GM12875 (cell line): ENCODE measurements around the gene HADHB.

Source experiments
- H3K4me3 ChIP-seq: one replicate; pipeline ENCODE4 v1.5.1; 2011; ENCODE audit warnings: low read depth, low read length, control low read depth
- TF ChIP-seq, protein P1 (sequence below): IDR thresholded peaks from 2 replicates; pipeline ENCODE4 v1.5.1; 2011; ENCODE audit warnings: low read depth, mild to moderate bottlenecking, control low read depth, inconsistent platforms, low read length, moderate library complexity, borderline replicate concordance; ENCODE audit not compliant: insufficient read depth

HADHB gene

DNA sequence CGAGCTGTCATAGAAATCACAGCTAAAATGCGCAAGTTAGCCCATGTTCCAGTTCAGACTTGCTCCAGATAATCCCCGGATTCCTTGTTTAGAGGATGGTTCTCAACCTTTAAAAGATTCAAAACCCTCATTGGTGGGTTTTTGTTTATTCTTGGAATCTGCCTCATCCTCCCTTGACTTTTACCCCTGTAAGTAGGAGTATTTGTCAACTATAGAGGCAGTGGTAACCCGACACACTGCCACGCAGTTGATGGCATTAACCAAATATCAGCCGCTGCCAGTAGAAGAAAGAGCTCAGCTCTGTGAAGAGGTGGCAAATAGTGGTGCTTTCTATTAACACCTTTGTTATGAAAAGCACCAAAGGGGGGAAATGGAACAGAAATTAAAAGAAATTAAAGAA lies 60.8 kb downstream of the HADHB start:
- no peak overlapping the region for H3K4me3 ChIP-seq
- TF ChIP-seq, protein P1, sequence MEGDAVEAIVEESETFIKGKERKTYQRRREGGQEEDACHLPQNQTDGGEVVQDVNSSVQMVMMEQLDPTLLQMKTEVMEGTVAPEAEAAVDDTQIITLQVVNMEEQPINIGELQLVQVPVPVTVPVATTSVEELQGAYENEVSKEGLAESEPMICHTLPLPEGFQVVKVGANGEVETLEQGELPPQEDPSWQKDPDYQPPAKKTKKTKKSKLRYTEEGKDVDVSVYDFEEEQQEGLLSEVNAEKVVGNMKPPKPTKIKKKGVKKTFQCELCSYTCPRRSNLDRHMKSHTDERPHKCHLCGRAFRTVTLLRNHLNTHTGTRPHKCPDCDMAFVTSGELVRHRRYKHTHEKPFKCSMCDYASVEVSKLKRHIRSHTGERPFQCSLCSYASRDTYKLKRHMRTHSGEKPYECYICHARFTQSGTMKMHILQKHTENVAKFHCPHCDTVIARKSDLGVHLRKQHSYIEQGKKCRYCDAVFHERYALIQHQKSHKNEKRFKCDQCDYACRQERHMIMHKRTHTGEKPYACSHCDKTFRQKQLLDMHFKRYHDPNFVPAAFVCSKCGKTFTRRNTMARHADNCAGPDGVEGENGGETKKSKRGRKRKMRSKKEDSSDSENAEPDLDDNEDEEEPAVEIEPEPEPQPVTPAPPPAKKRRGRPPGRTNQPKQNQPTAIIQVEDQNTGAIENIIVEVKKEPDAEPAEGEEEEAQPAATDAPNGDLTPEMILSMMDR, result no peak

DNA sequence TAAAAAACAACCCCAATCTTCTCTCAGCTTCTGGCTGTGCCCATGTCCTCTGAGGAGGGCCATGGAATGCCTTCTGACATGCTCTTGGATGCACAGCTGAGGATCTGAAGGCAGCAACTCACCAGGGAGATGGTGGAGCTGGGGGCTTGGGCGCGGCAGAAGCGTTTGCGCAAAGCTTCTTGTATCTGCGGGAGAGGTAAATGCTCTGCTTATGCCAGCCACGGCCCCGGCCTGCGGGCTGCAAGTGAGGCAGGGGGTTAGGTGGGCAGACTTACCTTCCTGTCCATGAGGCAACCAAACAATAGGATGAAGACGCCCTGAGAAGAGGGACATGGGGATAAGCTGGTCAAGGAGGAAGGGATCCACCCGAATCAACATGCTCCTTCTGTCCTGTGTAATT lies 65.2 kb downstream of the HADHB start:
- H3K4me3 ChIP-seq, result no peak overlapping the region
- TF ChIP-seq, protein P1, result no peak

DNA sequence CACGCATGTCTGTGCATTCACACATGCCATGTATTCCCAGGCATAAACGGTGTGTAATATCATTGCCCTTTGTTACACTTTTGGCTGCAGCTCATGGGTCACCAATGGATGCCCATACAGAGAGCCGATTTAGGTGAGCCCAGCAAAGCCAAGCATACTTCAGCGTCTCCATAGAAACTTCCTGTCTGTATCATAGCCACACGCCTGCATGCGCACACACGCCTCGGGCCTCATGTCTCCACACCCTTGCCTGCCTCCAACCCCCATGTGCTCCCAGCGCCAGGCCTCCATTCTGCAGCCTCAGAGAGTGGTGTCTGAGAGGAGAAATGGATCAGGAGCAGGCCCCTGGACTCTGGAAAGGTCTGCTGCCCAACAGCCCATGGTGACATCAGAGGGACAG lies 67.7 kb downstream of the HADHB start:
- TF ChIP-seq, protein P1, result no peak

DNA sequence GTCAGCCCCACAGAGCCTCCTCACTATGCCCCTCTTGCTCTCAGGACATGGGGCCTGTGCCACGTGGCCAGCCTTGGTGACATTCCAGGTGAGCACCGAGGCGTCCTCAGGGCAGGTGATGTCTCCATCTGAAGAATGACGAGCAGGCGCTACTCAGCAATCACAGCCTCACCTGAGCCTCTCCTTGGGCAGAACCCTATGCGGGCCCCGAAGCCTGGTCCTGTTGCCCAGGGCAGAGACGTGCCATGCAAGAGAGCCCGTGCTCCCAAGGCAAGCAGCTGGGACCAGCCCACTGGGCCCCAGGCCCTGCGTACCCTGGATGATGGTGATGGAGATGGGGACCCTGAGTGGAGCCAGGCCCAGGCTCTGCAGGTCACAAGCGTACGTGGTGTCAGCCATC lies 68.7 kb downstream of the HADHB start:
- no peak overlapping the region for H3K4me3 ChIP-seq
- TF ChIP-seq, protein P1, result no peak

More for the DNA sequence above, 67.7 kb downstream of the HADHB start:
- no peak overlapping the region for H3K4me3 ChIP-seq

DNA sequence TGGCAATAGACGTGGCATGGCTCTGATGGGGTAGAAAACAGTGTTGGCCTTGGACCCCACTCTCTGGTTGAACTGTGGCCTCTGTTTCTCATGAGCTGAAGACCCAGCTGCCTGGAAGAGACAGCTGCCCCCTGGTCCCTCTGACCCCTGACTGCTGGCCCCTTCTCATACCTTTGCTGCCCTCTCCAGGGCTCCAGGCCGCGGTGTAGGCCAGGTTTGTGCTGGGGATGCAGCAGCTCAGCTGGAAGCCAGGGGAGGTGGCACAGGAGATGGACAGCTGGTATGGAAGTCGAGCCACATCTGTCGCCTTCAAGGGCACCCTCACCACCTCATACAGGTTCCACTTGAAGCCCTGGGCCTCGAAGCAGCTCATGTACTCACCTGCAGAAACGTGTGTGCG lies 69.5 kb downstream of the HADHB start:
- TF ChIP-seq, protein P1, result no peak
- no peak overlapping the region for H3K4me3 ChIP-seq

DNA sequence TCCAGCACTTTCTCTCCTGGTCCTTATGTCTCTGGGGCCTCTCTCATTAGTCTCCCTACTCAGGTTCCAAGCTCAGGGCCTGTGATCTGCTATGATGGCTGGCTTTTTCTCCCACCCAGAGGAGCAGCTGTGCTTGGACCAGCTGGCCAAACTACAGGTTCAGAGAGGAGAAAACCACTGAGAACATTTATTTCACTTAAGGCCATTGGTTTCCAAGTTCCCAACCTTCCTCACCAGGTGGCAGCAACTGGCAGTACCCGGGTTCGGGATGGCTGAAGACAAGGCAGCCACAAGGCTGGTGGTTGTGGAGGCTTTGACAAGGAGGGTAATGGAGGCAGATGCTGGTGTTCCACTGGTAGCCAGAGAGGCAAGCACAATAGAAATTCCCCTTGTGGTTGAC lies 71.3 kb downstream of the HADHB start:
- TF ChIP-seq, protein P1, result no peak
- no peak overlapping the region for H3K4me3 ChIP-seq

DNA sequence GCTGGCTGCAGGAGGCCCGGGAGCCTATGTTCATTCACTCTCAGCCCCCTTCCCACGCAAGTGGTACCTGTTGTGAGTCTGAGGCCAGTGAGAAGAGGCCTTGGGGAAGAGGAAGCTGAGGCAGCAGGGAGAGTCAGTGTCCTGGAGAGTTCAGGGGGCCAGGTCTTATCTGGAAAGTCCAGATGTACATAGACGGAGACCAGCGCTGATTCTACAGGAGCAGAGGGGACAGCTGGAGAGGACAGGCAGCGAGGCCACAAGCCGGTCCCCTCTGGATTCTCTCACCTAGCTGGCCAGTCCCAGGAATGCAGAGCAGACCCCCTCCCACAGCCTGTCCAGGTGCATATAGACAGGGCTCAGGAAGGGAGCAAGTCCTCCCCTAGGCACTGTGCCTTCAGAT lies 72.1 kb downstream of the HADHB start:
- TF ChIP-seq, protein P1, result no peak

More for the DNA sequence above, 72.1 kb downstream of the HADHB start:
- H3K4me3 ChIP-seq, result no peak overlapping the region
